Heart left ventricle (tissue), 13 donors: Measurements from ENCODE around the gene JOSD2.

Experiments
- POLR2A ChIP-seq, 2 donors: fragments of 450-650 bp; IDR thresholded peaks; one replicate each; pipeline ENCODE4 v1.6.1; 2017; ENCODE audit warnings: antibody characterized with exemption in 2 of 2, mild to moderate bottlenecking in 2 of 2, moderate library complexity in 2 of 2
- TF ChIP-seq, protein P1 (sequence below), 12 donors: fragments of 200-600 bp; sonication (generic) in 4 of 12; IDR thresholded peaks; one replicate each; pipeline versions ENCODE4 v1.5.0 to v1.8.0; 2018 to 2022; ENCODE audit warnings: antibody characterized with exemption in 12 of 12, mild to moderate bottlenecking in 5 of 12
- donor health status: ischemic (EF 13 %, LVEDD 7.1; RV severe dilation, severe dysfunction).
- donor health status: DM: no; HTN: yes; CAD: no.
- donor health status: DM: no; HTN: no; CAD: no.
- donor health status: ischemic (EF 25% LVEDD 6.9; RV normal size, moderate dysfunction).
- donor health status: ischemic (EF 25% LVEDD 5.7; RV mildly dilated, moderate dysfunction).
- donor health status: ischemic (EF 35%, LVEDD 5.7; RV mildly dilated, moderate dysfunction).
- donor health status: nonischemic (EF 11% LVEDD 7.7; RV severe dilation, severe dysfunction).
- donor health status: DM: yes; HTN: yes; CAD: no.
- donor health status: PGD.
- donor health status: ischemic (EF 29% LVEDD 5.4; RV normal size, mild dysfunction).
- donor health status: nonischemic (EF 23%, LVEDD 6.1; RV moderate dilation, normal function).

GRCh38 chr19:50548191-50549058 lies 37.4 kb upstream of the JOSD2 start:
- TF ChIP-seq, protein P1, sequence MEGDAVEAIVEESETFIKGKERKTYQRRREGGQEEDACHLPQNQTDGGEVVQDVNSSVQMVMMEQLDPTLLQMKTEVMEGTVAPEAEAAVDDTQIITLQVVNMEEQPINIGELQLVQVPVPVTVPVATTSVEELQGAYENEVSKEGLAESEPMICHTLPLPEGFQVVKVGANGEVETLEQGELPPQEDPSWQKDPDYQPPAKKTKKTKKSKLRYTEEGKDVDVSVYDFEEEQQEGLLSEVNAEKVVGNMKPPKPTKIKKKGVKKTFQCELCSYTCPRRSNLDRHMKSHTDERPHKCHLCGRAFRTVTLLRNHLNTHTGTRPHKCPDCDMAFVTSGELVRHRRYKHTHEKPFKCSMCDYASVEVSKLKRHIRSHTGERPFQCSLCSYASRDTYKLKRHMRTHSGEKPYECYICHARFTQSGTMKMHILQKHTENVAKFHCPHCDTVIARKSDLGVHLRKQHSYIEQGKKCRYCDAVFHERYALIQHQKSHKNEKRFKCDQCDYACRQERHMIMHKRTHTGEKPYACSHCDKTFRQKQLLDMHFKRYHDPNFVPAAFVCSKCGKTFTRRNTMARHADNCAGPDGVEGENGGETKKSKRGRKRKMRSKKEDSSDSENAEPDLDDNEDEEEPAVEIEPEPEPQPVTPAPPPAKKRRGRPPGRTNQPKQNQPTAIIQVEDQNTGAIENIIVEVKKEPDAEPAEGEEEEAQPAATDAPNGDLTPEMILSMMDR (IDR thresholded peaks at IDR 0.05), result no peak
- no peak for TF ChIP-seq POLR2A (IDR thresholded peaks at IDR 0.05)
